HG03135 (cell line): ENCODE measurements around the gene CALHM2.

ENCODE experiments used
- ATAC-seq: cut with Tn5 transposase; IDR thresholded peaks from one replicate; pipeline ENCODE4 v1.9.1; 2021; ENCODE audit warnings: mild to moderate bottlenecking, moderate library complexity; ENCODE audit not compliant: unreplicated experiment

Gene CALHM2

DNA sequence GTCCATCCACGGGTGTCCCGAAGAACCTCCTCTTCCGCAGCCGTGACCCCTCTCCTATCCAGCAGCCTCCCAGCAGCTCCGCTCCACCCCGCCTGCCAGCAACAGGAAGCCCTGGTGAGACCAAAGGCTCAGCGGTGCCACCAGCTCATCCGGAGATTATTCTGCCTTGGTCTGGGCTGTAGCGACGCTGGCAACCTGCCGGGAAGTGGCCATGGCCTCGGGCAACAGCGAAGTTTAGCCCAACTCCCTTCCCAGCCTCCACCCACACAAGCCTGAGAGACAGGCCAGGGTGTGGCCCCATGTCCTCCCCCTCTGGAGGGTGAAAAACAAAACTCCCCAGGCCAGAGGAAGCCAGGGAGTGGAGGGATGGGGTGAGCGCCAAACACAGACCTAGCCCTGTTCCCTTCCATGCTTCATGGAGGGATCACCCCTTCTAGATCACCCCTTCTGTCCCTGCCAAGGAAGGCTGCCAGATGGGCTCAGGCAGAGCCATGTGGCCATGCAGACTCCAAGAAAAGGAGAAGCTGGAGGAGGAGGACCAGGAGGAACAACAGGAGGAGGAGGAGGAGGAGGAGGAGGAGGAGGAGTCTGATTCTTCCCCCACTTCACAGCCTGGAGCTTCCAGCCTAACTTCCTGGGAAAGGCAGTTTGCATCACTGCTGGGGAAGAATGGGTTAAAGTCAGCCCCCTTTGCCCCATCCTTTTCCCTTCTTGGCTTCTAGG is 918 bp downstream of the CALHM2 start:
- no peak for ATAC-seq

DNA sequence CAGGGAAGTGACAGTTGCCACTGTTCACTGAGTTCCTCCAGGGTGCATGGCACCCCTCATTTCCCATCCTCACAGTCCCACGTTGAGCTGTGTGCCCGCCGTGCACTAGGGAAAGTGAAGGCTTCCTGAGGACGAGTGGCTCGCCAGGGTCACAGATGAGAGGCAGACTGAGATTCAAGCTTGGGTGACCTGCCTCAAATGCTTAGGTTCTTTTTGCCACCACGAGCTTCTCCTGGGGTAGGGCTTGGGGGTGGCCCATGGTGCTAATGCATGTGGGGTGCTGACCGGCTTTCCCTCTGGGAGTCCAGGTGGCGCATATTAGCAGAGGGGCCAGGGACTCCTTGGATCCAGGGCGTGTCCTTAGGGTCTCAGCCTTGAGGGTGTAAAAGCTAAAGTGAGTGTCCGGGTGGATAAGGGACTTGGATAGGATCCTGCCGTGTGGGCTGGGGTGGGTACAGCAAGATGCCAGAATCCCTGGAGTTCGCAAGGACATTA is 1.9 kb downstream of the CALHM2 start:
- ATAC-seq, result no peak

DNA sequence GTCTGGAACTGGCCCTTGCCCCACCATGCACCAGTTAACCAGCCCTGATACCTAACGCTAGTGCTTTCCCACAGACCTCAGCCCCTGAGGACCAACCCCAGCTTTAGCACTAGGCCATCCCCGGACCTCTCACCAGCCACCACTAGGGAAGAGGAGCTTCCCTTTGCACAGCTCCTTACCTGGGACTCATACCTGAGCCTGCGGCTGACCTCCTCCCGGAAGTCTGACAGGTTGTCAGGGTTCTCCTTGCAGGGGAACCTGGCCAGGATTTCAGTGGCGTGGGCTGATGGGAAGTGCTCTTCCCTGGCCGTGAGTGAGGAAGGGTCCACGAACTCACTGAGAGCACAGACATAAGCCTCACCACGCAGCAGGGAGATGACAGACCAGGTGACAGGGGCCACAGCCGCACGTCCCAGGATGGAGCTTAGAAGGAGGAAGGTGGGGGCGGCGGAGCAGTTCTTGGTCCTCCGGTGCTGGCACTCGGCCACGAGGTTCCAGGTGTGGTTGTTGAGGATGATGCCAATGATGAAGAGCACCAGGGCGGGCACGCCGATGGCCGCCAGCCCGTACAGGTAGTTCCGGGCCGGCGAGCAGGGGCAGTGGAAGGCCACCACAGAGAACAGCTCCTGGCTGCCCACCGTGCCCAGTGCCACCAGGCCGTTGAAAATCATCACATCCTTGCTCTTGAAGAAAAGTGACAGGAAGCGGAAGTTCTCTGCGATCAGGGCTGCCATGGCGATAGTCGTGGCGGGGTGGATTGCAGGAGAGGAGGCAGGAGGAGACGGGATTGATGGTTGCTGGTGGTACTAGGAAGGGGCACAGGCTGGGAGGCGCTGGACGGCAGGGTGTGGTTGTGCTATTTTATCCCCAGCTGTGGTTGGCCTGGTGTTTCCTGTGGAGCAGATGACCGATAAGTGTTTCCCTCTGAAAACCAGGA is 2.7 kb downstream of the CALHM2 start:
- no peak for ATAC-seq

DNA sequence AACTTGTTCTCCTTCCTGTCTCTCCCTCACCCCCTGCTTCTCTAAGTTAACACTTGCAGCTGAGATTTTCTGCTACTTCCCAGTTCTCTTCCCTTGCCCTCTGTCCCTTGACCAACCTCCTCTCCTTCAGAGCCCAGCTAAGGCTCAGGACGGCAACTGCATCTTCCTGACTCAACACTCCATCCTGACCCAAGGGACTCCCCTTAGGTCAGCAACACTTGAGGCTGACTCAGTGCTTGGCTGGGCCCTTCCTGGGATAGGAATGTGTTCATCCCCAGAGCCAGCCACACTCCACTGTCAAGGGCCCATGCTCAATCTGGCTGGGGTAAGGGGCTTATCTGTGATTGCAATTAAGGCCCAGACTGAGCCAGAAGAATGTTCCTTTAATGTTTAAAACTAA is 3.4 kb downstream of the CALHM2 start:
- ATAC-seq, result no peak

DNA sequence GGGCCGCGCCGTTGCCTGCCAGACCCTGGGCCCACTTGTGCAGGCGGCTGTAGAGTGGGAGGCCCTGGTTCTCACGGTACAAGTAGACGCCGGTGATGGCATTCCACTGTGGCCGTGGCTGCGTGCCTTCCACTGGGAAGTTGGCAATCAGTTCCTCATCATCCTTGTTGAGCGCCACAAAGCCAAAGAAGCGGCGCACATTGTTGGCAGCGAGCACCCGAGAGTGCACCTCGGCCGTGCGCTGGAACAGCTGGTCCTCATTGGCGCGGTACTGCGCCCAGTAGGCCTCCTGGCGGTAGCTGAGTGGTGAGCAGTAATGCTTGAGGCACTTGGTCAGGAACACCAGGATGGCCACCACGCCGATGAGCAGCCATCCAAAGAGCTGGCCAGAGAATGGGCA is 5.0 kb downstream of the CALHM2 start:
- no peak for ATAC-seq

DNA sequence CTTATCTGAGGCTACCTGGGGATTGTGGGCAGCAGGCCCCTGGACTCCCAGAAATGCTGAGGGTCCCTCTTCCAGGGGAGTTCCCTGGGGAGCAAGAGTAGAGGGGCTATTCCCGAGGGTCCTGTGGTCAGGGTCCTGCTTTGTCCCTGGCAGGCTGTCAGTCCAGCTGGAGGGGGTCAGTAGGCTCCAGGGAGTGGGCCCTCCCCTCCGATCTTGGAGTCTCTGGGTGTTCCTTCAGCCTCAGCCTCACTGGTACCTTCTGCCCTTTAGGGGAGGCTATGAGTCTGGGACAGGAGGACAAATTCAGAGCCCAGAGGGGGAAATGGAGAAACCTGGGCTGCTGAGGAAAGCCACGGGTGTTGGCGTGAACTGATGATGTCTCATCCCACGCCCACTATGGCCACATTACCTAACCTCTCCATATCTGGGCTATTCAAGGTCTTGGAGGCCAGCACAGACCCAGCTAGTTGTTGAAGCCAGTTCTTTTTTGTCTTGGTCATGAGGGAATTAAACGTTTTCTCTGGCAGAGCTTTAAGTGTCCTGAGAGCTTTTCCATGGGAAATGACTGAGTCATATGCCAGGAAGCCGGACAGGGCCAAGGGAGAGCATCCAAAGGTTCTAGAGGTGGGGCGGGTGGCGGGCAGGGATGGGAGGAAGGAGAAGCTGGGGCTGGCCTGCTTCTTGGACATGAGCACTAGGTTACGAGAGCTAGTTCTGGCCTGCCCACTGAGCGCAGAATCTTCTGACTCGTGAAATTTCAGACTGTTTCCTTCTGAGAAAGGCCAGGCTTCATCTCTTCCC is 6.2 kb downstream of the CALHM2 start:
- ATAC-seq, result no peak

DNA sequence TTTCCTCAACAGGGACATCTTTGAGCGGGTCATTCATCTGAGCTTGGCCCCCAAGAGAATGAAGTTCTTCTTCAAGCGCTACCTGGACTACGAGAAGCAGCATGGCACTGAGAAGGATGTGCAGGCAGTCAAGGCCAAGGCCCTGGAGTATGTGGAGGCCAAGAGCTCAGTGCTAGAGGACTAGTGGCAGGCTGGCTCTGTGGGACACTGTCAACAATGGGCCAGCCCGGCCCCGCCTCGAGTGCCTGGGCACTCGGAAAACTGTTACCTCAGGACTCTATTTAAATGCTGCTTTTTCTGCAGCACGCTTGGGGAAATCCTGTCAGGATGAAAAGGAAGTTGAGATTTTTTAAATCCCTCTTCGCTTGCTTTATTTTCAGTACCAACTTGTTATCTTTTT is 6.8 kb downstream of the CALHM2 start:
- no peak for ATAC-seq

DNA sequence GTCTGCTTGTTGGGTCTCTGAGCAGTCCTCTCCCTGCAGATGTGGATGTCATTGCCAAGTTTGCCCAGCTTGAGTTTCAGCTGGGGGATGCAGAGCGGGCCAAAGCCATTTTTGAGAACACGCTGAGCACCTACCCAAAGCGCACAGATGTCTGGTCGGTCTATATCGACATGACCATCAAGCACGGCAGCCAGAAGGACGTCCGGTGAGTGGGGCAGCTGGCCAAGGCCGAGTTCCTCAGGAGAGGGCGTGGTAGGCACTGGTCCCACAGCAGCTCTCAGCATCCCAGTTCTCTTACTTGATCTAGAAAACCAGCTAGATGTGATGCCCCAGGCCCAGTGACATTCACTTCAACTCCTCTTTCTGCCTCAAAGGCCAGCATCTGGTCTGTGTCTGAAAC is 7.7 kb downstream of the CALHM2 start:
- no peak for ATAC-seq

DNA sequence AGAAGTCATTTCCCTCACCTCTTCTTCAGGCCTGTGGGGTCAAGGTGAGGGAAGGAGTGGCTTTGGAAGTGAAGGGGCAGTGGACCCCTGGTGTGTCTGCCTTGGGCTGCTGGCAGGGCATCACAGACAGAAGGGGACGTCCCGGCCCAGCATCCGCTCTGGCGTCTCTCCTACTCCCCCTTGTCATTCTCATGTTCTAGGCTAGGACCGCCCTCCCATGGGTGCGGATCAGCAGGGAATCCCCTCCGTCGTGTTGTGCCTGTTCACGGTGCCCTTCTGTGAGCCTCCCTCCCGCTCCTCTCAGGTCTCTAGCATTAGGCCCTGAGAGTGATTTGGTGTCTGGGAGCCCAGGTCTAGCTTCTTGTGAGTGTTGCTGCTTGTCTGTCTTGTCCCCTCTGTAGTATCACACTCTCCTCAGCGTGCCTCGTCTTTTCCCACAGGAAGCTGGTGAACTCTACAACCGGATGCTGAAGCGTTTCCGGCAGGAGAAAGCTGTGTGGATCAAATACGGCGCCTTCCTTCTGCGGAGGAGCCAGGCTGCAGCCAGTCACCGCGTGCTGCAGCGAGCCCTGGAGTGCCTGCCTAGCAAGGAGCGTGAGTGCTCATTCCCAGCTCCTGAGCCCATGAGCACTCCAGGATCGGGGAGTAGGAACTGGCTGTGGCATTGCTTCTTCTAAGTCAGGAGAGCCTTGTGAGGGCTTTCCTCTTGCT is 8.5 kb downstream of the CALHM2 start:
- ATAC-seq, result no peak

DNA sequence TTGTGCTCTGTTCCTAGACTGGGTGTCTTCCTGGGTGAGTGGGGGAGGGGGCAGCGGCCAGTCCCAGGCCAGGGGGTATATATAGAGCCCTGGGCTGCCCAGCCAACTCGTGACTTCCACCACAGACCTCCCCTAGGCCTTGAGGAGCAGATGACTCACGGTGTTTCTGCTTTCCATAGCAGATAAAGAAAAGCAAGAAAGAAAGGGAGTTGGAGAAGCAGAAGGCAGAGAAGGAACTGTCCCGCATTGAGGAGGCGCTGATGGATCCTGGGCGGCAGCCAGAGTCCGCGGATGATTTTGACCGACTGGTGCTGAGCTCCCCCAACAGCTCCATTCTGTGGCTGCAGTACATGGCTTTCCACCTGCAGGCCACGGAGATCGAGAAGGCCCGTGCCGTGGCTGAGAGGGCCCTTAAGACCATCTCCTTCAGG is 10.1 kb downstream of the CALHM2 start:
- no peak for ATAC-seq

DNA sequence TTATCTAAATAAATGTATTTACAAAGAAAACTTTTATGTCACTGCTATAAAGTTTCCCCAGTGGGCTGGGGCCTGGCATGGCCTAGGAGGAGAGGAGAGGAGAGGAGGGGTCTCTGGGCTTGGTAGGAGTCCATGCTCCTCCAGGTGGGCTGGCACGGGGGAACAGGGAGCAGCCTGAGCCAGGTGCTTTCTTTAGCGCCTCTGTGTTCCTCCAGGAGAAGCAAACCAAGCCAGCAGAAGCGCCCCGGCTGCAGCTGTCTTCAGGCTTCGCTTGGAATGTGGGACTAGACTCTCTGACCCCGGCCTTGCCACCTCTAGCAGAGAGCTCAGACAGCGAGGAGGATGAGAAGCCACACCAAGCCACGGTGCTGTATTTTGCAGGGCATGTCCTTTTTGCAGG is 10.6 kb downstream of the CALHM2 start:
- ATAC-seq, result no peak

DNA sequence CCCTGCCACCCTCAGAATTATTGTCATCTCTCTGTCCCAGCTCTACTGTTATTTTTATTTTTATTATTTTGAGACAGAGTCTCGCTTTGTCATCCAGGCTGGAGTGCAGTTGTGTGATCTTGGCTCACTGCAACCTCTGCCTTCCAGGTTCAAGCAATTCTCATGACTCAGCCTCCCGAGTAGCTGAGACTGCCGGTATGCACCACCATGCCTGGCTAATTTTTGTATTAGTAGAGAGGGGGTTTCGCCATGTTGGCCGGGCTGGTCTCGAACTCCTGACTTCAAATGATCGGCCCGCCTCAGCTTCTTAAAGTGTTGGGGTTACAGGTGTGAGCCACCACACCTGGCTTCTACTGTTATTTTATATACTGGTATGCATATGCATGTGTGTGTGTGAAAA is 11.0 kb downstream of the CALHM2 start:
- ATAC-seq, result no peak

DNA sequence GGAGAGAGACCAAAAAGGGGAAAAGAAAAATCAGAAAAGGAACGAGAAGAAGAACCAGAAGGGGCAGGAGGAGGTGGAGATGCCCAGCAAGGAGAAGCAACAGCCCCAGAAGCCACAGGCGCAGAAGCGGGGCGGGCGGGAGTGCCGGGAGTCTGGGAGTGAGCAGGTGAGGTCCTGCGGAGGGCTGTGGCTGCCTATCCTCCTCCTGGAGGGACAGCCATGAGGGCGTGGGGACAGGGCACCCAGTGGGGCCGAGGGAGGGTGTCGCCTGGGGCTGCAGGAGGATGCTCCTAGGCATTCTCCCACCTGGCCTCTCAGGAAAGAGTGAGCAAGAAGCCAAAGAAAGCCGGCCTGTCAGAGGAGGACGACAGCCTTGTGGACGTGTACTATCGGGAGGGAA is 11.8 kb downstream of the CALHM2 start:
- no peak for ATAC-seq

DNA sequence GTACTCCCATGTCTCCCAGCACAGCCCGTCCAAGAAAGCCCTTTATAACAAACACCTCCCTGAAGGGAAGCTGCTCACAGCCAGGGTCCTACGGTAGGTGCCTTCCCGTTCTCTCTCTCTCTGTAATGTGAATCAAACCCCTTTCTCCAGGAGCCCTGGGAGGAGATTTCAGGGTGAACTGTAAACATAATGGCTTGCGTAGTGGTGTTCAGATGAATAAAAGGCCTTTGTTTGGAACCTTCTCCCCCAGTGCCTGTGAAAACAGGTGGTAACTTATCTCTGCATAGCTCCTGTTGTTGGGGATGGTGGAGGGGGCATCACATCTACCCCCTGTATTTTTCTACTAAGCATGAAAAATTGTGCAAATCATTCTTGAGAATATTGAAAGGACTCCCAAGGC is 12.4 kb downstream of the CALHM2 start:
- no peak for ATAC-seq

DNA sequence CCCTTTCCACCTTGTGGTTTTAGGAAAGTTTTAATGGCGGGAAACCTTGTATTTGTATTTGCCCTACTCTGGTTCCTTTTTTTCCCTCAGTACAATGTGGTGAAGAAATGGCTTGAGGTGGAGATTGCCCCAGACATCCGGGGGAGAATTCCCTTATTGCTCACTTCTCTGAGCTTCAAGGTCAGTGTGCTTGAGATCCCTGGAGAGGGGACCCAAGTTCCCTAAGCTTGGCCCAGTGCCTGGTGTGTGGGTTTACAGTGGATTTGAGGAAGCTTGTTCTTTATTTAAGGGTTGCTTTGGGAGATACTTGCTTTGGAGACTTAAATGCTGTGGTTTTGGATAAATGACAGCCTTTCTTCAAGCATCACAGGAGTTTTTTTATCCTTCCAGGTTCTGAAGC is 18.3 kb downstream of the CALHM2 start:
- ATAC-seq, result no peak

DNA sequence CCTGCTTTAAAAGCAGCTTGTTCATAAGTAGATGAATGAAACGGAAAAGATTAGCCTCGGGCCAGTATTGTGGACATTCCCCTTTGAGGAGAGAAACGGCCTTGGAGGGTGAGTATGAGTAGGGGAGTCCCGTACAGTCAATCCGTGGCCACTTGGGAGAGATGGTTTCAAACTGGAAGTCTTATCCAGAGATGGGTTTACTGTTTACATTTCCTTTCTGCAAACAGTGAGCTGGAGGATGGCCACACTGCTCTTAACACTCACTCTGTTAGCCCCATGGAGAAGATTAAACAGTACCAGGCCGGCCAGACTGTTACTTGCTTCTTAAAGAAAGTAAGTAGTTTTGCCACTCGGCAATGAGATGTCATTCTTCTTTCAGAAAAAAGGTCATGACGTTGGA is 20.3 kb downstream of the CALHM2 start:
- ATAC-seq, result no peak

DNA sequence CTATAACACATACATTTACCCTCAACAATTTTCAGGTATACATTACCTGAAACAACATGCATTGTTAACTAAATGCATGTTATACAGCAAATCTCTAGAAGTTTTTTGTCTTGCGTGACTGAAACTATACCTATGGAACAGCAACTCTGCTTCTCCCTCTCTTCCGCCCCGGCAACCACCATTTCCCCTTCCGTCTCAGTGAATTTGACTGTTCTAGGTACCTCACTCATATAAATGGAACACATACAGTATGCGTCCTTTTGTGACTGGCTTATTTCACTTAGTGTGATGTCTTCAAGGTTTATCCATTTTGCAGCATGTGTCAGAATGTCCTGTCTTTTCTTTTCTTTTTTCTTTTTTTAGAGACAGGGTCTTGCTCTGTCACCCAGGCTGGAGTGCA is 22.5 kb downstream of the CALHM2 start:
- ATAC-seq, result no peak

DNA sequence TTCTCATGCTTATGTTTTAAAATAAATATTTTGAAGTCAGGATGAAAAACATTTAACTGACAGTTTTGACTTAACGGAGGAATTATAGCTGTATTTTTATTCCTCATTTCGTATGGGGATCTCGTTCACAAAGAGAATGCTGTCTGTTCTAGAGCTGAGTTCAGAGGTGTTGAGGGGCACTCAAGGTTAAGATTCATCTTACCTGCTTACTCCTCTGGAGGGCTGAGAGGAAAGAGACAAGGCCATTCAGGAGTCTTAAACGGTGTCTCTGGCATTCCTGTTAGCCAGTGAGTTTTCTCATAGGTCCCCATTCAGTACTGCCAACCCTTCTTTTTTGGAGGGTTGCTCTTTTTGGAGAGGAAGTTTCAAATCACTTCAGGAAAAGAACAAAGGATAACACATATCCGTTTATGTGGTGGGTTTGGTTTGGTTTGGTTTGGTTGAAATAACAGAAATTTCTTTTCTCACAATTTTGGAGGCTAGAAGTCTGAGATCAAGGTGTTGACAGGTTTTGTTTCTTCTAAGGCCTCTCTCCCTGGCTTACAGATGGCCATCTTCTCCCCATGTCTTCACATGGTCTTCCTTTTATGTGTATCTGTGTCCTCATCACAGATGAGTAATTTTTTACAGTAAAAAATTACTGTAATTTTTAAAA is 23.1 kb downstream of the CALHM2 start:
- no peak for ATAC-seq

DNA sequence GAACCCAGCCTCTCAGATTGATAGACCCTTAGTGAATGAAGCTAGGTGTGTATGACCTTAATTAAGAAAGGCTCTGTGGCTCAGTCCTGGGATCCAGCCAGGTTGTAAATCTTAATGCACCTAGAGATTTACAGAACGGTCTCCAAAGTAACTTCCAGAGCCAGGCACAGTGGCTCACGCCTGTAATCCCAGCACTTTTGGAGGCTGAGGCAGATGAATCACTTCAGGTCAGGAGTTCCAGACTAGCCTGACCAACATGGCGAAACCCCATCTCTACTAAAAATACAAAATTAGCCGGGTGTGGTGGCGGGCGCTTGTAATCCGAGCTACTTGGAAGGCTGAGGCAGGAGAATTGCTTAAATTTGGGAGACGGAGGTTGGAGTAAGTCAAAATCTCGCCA is 24.3 kb downstream of the CALHM2 start:
- ATAC-seq, result no peak

DNA sequence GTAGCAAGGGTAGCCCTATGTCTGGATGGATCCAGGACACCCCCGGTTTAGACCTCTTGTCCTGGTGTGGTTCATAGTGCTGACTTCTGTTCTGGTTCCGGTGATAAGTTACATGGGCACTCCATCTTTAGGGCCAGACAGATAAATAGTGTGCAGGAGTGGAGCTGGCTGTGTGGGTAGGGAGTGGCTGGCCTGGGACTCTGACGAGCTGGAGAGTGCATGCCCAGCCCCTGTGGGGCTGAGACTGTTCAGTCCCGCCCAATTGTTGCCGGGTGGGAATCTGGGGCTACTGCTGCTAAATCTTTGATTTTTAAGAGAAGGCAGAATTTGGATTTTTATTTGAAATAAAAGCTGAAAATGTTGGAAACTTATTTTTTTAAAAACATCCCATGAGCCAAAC is 28.4 kb downstream of the CALHM2 start:
- ATAC-seq, result no peak
